SK-N-SH (cell line): ENCODE results near the gene RCOR1.

Experiments used
- FOXM1 ChIP-seq: IDR thresholded peaks from 2 replicates; pipeline ENCODE4 v1.4.0; 2012; ENCODE audit warnings: low read depth, mild to moderate bottlenecking
- SIN3A ChIP-seq: IDR thresholded peaks from 2 replicates; pipeline ENCODE4 v1.6.1; 2012; ENCODE audit warnings: low read depth, mild to moderate bottlenecking, low read length, moderate library complexity, borderline replicate concordance
- YY1 ChIP-seq: IDR thresholded peaks from 2 replicates; pipeline ENCODE4 v1.4.0; 2012; ENCODE audit warnings: low read depth, mild to moderate bottlenecking
- TF ChIP-seq, protein P1 (sequence below): fragments of 200-600 bp; sonication (generic); IDR thresholded peaks from 2 replicates; pipeline ENCODE4 v1.6.1; 2017; ENCODE audit warnings: antibody characterized with exemption, mild to moderate bottlenecking, moderate library complexity

DNA sequence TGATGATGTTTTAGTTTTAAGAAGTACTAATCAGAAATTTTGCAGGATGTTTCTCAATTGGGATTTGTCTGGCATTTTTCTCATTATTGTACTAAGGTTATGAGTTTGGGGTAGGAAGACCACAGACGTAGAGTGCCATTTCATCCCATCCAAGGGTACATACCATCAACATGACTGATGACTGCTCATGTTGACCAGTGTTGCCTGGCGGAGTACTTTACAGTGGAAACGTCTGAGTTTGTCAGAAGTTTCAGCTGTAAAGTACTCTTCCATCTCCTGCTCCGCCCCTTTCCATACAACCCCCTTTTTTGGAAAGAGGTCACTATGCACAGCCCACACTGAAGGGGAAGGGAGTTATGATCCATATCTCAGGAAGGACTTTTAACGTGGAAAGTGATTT is 74.2 kb downstream of the RCOR1 start:
- TF ChIP-seq, protein P1, sequence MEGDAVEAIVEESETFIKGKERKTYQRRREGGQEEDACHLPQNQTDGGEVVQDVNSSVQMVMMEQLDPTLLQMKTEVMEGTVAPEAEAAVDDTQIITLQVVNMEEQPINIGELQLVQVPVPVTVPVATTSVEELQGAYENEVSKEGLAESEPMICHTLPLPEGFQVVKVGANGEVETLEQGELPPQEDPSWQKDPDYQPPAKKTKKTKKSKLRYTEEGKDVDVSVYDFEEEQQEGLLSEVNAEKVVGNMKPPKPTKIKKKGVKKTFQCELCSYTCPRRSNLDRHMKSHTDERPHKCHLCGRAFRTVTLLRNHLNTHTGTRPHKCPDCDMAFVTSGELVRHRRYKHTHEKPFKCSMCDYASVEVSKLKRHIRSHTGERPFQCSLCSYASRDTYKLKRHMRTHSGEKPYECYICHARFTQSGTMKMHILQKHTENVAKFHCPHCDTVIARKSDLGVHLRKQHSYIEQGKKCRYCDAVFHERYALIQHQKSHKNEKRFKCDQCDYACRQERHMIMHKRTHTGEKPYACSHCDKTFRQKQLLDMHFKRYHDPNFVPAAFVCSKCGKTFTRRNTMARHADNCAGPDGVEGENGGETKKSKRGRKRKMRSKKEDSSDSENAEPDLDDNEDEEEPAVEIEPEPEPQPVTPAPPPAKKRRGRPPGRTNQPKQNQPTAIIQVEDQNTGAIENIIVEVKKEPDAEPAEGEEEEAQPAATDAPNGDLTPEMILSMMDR, result no peak
- TF ChIP-seq SIN3A (no peak), YY1 (no peak), FOXM1 (no peak)
